Colonic mucosa (tissue), 4 donors: ENCODE data around the gene LRP11. TPM values are rescaled to one million over a fixed set of nuclear protein-coding genes. Genes with fewer than 3 reads are reported as not detected.
"Not testable (repeated sequence)": the region's sequence is repeated elsewhere in the genome, so short reads cannot be mapped to it uniquely, and the experiment has no call there.

ENCODE experiments used
- DNase-seq: peaks from one replicate; pipeline ENCODE4 v3.0.0-alpha.2; 2020
- H3K27ac ChIP-seq: fragments of 200-600 bp; one replicate; pipeline ENCODE4 v1.8.0; 2021
- H3K27me3 ChIP-seq: fragments of 200-600 bp; one replicate; pipeline ENCODE4 v1.8.0; 2021
- H3K36me3 ChIP-seq: fragments of 200-600 bp; one replicate; pipeline ENCODE4 v1.8.0; 2021
- H3K4me1 ChIP-seq: fragments of 200-600 bp; one replicate; pipeline ENCODE4 v1.8.0; 2021; ENCODE audit warnings: mild to moderate bottlenecking
- H3K4me3 ChIP-seq: fragments of 200-600 bp; one replicate; pipeline ENCODE4 v1.8.0; 2021
- H3K9ac ChIP-seq, 2 donors: one replicate each; pipeline ENCODE4 v1.7.0; 2013; ENCODE audit warnings: control low read depth in 2 of 2, low read depth in 2 of 2, low read length in 2 of 2
- H3K9me3 ChIP-seq: fragments of 200-600 bp; one replicate; pipeline ENCODE4 v1.8.0; 2021
- CTCF ChIP-seq: fragments of 200-600 bp; IDR thresholded peaks from one replicate; pipeline ENCODE4 v1.8.0; 2022; ENCODE audit warnings: antibody characterized with exemption, mild to moderate bottlenecking
- intact Hi-C: fragments of 100-400 bp; cut with DNase I; formaldehyde crosslinking; loops from one replicate; pipeline ENCODE4 v1.14.1; 2022
- total RNA-seq, 2 donors: library from RNA; stranded (reverse); fragmentation: NEBNext Ultra II Directional in 1 of 2; extraction: Animal tissue kit (Norgen Biotek cat#: 25700) in 1 of 2; gene quantifications; one replicate each; pipeline ENCODE4 v1.2.1, GENCODE V29; 2021
- donor health status: healthy.
- donor health status: DM: no; HTN: no; CAD: no.
- donor health status: DM: no; HTN: no; CAD: no.

Gene LRP11
- total RNA-seq, 2 donors from 2014 or later = 24.8 to 39.4 TPM

- no peak overlapping the region for H3K27ac ChIP-seq
- H3K36me3 ChIP-seq = no peaks in the 10 kb centered on the region
- no peak overlapping the region for H3K9ac ChIP-seq
- H3K4me3 ChIP-seq = no peak overlapping the region
- no peaks in the 10 kb centered on the region for H3K4me1 ChIP-seq
- H3K27me3 ChIP-seq = no peaks in the 10 kb centered on the region
- intact Hi-C loops = no loop called here
- H3K9me3 ChIP-seq = no peaks in the 10 kb centered on the region
- DNase-seq = no peak
- TF ChIP-seq CTCF = no peak
Measured at GRCh38 chr6:149909701-149910470, 45.7 kb upstream of the LRP11 start.

- H3K9me3 ChIP-seq, DNase-seq, H3K9ac ChIP-seq, H3K36me3 ChIP-seq, H3K27me3 ChIP-seq, H3K4me3 ChIP-seq, intact Hi-C loops, H3K4me1 ChIP-seq, H3K27ac ChIP-seq: not testable (repeated sequence)
Measured at GRCh38 chr6:149908480-149908879, 44.3 kb upstream of the LRP11 start.

- no peak for TF ChIP-seq CTCF
- Histone ChIP-seq H3K4me3 (no peak overlapping the region), H3K9ac (no peak overlapping the region), H3K36me3 (no peaks in the 10 kb centered on the region), H3K9me3 (no peaks in the 10 kb centered on the region), H3K27ac (no peak overlapping the region), H3K27me3 (no peaks in the 10 kb centered on the region), H3K4me1 (no peaks in the 10 kb centered on the region)
- intact Hi-C loops = no loop called here
- no peak for DNase-seq
Measured at GRCh38 chr6:149907317-149907716, 43.2 kb upstream of the LRP11 start.

- no peaks in the 10 kb centered on the region for H3K4me1 ChIP-seq
- no peaks in the 10 kb centered on the region for H3K27me3 ChIP-seq
- no peak overlapping the region for H3K27ac ChIP-seq
- no peak overlapping the region for H3K9ac ChIP-seq
- no peaks in the 10 kb centered on the region for H3K36me3 ChIP-seq
- no peak for DNase-seq
- TF ChIP-seq CTCF = no peak
- intact Hi-C loops = no loop called here
- no peaks in the 10 kb centered on the region for H3K9me3 ChIP-seq
- H3K4me3 ChIP-seq = no peak overlapping the region
Measured at GRCh38 chr6:149906405-149906804, 42.2 kb upstream of the LRP11 start.

GRCh38 chr6:149905911-149906371, 41.8 kb upstream of the LRP11 start:
- no peak for TF ChIP-seq CTCF
- H3K27me3 ChIP-seq = no peaks in the 10 kb centered on the region
- H3K4me3 ChIP-seq = no peak overlapping the region
- no peak overlapping the region for H3K9ac ChIP-seq
- no peaks in the 10 kb centered on the region for H3K9me3 ChIP-seq
- no peaks in the 10 kb centered on the region for H3K36me3 ChIP-seq
- intact Hi-C loops = no loop called here
- H3K27ac ChIP-seq = no peak overlapping the region
- DNase-seq = no peak
- no peaks in the 10 kb centered on the region for H3K4me1 ChIP-seq

GRCh38 chr6:149905371-149905910, 41.3 kb upstream of the LRP11 start:
- Histone ChIP-seq H3K9ac (no peak overlapping the region), H3K36me3 (no peaks in the 10 kb centered on the region), H3K9me3 (no peaks in the 10 kb centered on the region), H3K4me3 (no peak overlapping the region), H3K27ac (no peak overlapping the region), H3K4me1 (no peaks in the 10 kb centered on the region), H3K27me3 (no peaks in the 10 kb centered on the region)
- no peak for TF ChIP-seq CTCF
- DNase-seq = no peak
- intact Hi-C loops = no loop called here
